C1 segment of cervical spinal cord (tissue), 14 donors: ENCODE results near the gene ITGA6.

Source experiments
- DNase-seq, 14 donors: peaks; one replicate each; lab custom pipeline; 2025; lab: John Stamatoyannopoulos, UW

ITGA6 gene

DNA sequence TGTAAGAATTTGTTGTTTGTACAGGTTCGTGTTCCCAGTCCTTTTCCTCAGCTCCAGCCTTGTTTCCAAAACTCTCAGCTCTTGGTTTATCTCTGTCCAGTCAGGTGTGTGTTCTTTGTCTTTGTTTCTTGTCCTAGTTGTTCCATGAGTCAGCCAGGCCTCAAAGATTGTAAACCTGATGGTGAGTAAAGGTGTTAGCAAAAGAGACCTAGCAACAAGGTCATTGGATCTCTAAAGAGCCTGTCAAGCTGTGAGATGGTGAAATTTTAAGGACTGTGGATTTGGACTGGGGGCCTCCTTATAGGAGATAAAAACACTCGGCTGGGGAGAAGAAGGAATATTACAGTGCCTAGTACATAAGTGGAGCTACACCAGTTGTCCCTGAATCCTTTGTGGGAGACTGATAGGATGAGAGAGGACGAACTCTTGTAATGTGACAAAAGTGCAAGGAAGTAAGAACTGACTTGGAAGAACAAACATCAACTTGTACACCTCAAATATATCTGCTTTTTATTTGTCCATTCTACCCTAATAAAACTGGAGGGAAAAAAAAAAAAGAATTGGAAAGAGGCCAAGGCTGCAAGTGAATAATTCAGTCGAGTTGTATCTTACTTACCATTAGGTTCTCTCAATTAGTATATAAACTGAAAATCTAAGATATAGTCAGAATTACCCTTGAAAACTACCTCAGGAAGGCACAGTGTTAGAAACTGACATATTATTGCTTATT is 37.2 kb downstream of the ITGA6 start:
- no peak for DNase-seq

DNA sequence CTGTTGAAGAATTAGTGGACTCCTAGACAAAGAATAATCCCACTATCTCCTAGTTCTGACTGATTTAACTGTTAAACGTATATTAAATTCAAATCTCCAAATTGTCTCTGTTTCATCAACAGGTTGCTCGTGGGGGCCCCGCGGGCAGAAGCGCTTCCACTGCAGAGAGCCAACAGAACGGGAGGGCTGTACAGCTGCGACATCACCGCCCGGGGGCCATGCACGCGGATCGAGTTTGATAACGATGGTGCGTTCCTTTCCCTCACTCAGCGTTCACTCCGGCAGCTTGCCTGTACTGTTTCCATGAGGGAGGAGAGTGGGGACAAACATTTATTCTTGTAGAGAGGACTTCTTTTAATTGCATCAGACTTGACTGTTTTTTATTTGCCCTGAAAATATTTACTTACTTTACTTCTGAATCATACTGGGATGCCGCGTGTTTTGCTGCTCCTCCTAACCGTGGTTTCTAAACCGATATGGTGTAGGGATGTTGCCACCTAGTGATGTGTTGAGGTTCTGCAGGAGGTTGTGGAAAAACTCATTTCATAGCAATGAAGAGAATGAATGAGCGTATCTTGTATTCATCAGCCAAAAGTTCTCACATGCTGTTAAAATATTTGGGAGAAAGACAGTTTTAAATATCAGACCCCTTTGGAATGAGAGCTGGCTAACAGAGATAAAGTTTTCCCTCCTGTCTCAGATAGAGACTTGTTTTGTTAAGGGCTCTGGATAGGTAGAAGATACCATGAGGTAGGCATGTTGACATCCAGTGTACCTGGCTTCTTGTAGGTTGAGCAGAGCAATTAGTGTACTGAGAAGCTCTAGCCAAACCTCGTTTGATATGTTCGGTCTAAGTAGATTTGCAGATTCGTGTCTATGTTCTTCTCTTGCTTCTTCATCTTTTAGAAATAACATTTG is 38.3 kb downstream of the ITGA6 start:
- peak in 10 of 14 donors; percentile 5 to 83 (median 18) for DNase-seq

DNA sequence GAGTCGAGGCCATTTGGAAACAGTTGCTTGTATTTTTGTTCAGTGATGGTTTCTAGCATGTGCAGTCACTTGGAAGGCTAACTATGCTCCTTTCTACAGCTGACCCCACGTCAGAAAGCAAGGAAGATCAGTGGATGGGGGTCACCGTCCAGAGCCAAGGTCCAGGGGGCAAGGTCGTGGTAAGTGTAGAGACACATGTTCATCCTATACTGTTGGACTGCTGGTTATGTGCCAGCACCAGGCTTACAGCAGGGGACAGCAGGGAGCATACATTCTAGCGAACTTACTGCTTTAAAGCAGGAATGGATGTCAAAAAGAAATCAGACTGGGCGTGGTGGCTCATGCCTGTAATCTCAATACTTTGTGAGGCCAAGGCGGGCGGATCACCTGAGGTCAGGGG is 40.0 kb downstream of the ITGA6 start:
- DNase-seq, result no peak

DNA sequence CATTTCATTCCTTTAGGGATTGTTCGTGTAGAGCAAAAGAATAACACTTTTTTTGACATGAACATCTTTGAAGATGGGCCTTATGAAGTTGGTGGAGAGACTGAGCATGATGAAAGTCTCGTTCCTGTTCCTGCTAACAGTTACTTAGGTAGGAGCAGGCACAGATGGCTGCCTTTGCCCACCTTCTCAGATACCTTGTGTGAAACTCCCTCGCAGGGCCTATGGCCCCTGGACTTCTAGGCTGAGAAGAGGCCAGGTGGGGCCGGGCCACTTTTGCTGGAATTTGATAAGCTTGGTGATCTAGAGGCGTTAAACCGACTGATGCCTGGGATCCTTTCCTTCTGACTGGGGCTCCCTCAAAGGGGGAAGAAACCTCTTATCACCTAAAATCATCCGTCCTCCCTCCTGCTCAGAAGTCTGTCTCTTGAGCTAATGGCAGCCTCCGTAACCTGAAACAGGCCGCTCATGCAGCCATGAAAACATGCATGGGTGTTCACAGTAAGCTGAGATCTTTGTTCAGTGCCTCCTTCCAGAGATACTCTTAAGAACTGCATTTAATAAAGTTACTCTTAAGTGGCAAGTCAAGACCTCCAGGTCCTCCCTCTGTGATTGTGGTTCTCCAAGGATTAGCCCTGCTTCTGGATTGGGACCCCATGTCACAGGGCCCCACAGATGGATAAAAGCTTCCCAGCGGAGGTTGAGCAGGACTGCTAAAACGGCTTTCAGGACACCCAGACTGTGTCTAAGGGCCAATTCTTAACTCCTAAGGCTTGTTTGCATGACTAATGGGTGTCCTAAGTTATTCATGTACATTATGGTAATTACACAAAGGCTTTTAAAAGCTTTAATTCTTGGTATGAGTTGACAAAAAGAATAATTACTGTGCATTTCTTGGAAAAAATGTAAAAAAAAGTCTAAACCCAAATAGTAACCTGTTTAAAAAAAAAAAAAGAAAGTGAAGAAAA is 43.9 kb downstream of the ITGA6 start:
- DNase-seq, result no peak

DNA sequence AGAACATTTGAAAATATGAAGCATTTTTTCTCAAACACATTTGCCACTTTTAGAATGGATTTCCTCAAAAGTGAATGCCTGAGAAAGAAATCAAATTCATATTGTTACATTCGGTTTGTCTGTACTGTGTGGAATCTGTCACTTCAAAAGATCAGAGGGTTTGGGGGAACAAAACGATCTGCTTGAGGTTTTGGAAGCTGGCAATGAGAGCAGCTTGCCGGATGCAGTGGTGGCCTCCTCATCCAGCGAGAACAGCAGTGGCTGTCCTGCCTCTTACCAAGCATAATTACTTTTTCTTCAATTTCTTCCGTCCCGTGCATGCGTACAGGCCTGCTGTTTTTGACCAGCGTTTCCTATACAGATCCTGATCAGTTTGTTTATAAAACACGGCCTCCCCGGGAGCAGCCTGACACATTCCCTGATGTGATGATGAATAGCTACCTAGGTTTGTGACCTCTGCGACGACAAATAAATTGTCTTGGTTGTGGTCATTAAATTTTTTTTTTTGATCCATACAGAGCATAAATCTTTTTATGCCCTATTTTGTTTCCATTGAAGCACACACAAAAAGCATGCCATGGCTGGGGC is 45.2 kb downstream of the ITGA6 start:
- no peak for DNase-seq

DNA sequence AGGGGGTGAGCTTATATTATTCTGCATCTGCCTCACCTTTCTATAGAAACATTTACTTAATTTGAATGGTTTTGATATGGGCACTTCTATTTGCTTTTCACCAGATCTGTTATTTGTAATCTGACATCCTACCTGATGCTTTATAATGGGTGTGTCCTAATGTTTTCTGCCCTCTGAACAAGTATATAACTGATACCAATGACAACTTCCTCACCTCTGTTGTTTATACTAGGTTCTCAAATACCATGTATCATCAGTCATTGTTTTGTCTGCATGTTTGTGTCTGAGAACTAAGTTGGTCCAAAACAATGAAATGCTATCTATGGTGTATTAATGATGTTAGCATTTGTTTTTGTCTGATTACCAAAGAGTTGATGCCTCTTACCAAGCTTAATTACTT is 45.8 kb downstream of the ITGA6 start:
- DNase-seq, result no peak

DNA sequence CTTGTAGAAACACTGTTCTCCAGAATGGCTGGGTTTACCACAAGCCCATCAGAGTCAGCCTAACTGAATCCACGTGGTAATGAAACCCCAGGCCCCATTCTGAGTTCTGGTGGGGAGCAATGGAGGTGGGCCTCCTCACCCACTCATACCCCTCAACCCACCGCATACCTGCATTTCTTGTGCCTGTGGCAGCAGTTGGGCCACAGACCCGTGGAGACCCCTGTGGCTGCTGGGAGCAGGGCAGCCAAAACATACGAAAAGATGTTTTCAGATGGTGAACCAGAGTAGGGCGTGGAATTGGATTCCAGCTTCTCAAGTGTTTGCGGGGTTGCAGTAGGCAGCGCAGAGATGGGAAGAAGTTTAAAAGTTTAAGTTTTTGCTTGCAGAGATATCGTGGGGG is 51.0 kb downstream of the ITGA6 start:
- DNase-seq, result no peak

DNA sequence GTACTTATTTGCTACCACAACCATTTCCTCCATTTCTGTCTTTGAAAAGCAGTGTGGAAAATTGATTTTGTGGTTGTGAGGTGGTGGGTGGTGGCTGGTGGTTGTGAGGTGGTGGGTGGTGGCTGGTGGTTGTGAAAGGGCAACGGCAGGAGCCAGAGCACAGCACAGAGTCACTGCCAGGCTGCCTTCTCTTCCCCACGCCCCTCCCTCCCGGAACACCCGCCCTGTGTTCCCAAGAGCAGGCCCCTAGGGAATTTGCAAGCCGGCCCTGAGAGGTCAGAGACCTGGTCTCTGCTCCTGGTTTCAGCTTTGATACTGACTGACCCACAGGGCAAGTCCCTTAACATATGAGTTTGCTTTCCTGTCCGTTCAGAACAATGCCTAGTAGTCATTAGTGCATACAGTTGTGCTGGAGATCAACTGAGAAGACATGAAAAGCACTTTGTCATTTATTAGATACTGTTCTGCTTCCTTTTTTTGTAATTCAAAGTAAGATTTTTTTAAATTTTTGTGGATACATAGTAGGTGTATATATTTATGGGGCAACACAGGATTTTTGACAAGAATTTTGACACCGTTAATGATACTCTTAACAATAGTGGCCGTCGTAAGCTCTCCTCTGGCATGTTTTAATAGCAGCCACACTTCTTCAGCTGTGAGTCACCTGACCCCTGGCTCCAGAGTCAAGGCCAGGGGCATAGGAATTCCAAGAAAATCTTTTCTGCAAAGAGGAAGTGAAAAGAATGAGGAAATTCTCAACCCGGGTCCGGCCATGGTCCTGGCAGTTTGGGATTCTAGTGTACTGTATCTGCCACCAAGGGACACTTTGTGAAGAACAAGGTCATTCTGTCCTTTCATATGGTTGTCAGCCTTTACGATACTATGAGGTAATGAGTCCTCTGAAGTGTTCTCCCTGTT is 53.2 kb downstream of the ITGA6 start:
- DNase-seq, result no peak

DNA sequence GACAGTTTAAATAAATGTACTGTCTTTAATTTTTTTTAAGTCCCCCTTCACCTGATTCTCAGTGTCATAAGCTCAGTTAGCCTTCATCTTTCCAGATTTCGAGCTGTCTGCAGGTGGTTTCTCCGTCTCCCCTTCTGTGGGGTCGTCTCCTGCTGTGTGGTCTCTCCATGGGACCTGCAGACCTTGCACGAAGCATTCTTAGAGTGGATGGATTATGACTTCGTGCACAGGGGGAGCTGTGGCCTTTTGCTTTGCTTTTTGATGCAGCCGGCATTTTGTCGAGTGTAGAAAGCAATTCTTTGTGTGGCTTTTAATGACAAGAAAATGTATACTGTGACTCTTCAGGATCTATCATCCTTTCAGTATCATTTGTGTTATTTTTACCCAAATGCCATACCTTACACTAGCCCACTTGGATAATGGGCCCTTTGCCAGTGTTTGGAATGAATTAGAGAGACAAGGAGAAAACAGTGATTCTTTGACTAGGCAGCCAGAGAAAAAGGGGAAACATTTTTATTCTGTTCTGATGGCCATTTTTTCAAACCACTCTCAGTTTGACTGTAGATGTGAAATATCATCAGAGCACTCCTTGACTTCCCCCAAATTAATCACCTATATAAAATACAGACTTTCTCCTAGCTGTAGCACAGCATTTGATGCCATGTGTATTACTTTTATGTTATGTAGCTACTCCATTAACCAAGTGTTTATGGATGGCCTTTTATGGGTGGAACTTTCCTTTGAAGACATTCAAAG is 54.3 kb downstream of the ITGA6 start:
- DNase-seq, result no peak

DNA sequence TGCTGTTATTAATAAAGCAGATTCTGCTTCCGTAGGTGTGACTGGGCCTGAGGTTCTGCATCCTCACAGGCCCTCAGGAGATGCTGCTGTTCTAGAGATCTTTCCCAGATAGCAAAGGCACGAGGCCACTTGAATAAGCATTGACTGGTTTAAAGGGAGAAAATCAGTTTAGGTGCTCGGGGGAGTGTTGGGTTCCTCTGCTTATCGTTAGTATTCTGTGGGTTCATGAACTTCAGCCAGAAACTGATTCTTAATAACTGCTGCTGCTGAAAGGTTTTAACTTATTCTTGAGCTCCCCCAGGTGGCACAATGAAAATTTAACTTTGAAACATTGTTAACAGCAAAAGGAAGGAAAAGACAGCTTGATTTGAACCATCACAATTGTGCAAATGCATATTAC is 56.9 kb downstream of the ITGA6 start:
- DNase-seq, result no peak

DNA sequence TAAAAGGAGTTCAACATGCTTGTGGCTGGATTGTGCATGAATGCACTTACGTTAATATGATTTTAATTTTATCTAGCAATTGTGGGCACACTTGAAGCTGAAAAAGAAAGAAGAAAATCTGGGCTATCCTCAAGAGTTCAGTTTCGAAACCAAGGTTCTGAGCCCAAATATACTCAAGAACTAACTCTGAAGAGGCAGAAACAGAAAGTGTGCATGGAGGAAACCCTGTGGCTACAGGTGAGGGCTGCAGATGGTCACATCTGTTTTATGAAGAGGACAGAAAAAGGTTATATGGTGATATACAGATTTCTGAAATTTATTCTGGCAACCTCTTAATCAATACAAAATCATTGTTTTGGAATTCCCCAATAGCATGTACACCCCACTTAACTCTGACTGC is 57.3 kb downstream of the ITGA6 start:
- DNase-seq, result no peak

DNA sequence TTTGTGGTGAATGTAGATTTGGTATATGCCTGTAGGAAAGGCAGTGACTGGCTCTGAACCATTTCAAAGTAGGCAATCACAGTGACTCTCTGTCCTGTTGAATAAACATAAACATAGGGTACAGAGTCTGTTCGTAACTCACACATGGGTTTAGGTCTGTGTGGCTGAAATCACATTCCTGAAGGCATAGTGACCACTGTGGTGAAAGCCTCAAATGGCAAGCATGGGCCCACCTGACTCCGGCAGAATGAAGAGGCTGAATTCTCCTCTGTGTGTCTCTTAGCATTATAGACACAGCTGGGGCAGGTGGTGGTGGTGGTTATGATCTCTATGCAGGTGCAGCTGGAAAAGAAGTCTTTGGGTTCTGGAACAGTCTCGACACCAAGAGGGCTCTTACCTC is 61.2 kb downstream of the ITGA6 start:
- no peak for DNase-seq

DNA sequence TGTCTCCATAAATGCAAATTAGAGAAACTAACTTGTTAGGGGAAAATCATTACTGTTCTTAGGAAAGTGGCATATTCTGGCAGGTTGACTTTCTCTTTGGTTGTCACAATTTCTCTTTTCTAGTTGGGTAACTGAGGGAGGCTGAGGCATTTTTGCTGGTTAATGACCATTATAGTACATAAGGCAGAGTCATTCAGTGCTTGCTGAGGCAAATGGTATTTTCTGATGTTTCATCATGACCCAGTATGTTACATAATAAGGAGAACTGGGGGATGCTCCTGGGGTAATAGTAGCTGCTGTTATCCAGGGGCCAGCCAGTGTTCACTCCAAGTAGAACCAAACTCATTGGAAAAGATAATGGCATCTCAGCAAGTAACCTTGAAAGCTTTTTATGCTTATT is 62.3 kb downstream of the ITGA6 start:
- DNase-seq, result no peak

DNA sequence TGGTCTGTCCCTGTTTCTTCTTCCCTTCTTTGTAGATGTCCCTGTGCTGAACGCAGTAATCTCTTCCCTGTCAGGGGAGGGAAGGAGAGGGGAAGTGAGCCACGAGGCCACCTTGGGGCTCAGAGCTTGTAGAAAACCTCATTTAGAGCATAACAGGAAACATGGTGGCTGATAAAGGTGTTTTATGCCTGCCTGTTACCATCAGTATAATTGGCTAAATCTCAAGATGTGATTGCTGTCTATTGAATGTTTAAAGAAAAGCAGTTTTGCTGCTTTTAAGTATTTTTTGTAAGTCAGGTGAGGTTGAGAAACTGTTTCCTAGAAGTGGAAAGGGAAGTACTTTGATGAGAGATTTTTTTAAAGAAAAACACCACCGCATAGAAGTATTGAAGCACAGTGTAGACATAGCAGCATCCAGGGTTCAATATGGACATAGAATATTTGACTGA is 68.8 kb downstream of the ITGA6 start:
- peak in 1 of 14 donors; percentile 7 for DNase-seq

DNA sequence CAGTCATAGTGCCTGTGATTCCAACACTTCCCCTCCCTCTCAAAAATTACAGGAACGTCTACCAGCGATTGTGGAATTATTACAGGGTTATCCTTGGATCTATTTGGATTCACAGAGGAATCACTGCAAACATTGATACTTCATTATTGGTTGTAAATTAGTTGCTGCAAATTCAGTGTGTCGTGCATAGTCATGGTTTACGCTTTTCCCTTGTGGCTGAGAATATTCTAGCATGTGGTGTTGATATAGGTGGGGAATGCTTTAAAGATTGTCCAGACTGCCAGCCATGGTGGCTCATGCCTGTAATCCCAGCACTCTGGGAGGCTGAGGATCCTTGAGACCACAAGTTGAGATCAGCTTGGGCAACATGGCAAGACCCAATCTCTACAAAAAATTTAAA is 79.8 kb downstream of the ITGA6 start:
- DNase-seq, result no peak

DNA sequence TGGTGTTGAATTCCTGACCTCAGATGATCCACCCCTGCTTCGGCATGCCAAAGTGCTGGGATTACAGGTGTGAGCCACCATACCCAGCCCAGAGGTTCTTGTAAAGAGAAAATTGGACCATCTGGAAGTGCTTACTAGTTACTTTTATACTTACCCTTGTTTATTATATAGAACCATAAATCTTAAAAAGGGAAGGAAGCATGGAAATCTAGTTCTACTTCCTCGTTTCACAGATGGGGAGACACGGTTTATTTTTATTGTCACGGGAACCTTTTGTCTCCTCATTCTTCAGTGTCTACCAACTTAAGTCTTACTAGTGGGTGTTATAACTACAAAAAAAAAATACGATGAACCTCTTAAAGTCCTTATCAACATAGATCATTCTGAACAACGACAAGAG is 82.7 kb downstream of the ITGA6 start:
- DNase-seq, result no peak

DNA sequence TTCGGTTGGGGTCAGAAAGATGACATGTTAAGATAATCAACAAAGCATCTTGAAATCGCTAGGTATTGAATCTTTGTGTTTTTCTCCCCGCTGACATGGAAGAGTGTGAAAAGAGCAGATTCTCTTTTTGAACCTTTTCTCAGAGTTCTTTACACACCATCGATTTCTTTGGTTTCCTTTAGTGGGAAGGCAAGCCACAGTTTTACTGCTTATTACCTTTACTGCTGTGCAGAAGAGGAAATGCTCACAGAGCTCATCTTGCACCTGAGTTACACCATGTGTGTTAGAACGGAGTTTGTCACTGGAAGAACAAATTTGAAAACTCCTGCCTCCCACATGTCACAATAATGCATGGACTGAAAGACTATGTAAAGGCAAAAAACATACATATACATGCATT is 83.2 kb downstream of the ITGA6 start:
- DNase-seq, result no peak

DNA sequence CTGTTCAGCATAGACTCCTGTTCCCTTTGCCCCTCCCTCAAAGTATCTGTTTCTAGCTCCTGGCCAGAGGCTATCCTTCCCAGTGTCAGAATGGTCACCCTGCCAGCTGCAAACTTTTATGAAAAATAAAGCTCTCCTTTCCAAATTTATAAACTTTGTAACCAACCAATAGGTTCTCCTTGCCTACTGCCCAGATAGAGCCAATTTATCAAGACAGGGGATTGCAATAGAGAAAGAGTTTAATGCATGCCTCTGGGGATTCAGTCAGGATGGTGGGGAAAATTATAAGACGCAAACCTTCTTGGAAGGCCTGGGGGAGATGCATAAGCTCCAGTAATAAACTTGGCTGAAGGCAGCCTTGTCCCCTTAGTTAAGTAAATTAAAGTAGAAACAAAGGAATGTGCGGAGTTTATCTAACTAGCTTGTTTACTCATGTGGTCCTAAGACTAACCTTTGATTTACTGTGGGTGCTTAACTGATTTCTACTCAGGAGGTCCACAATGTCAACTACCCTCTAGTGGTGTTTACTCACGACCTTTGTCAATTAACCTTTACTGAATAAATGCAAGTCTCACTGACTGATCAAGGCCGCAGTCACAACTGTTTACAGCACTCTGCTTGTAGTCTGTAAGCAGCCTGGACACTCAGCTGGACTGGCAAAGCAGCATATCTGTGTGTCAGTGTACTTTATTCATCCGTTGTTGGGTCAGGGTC is 85.6 kb downstream of the ITGA6 start:
- DNase-seq, result no peak

DNA sequence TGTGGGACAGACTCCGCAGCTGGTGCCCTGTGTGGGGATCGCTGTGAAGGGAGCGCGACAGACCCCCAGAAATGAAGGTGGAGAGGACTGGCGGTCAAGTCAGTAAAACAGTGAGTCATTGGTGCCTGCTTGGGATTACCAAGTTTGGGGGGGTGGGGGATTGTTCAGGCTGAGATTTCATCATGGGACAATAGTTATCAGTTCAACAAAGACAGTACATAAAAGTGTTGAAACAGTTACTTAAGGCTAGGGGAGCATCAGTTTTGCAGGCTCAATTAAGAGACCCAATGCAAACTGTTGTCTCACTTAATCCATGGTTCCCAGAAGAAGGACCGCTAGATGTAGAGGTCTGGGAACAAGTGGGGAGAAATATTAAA is 86.1 kb downstream of the ITGA6 start:
- no peak for DNase-seq
